ENCODE measurements around the gene GLYR1.

GRCh38 chr16:4846503-4846900 lies 586 bp downstream of the GLYR1 start:
- TF ChIP-seq CTCF (IDR thresholded peaks at IDR 0.05), result no peak
- TF ChIP-seq EZH2 (IDR thresholded peaks at IDR 0.05), result no peak
